Urinary bladder (tissue), 4 donors: ENCODE data around the gene TANGO6. TPM values are rescaled to one million over a fixed set of nuclear protein-coding genes. Genes with fewer than 3 reads are reported as not detected.

Source experiments
- DNase-seq: peaks from one replicate; pipeline ENCODE4 v3.0.0-alpha.2; 2015; ENCODE audit errors: extremely low spot score
- H3K27ac ChIP-seq: one replicate; pipeline ENCODE4 v1.5.1; 2013; ENCODE audit warnings: low read depth, mild to moderate bottlenecking, moderate library complexity
- H3K36me3 ChIP-seq: one replicate; pipeline ENCODE4 v1.6.1; 2013; ENCODE audit warnings: mild to moderate bottlenecking, moderate library complexity; ENCODE audit not compliant: insufficient read depth
- H3K4me1 ChIP-seq: one replicate; pipeline ENCODE4 v1.6.1; 2013; ENCODE audit warnings: mild to moderate bottlenecking, moderate library complexity; ENCODE audit not compliant: insufficient read depth
- H3K4me3 ChIP-seq: one replicate; pipeline ENCODE4 v1.5.1; 2013; ENCODE audit warnings: low read depth, low read length
- WGBS: extraction: QIAGEN DNeasy Blood & Tissue Kit; methylation state at CpG from one replicate; pipeline ENCODE4 v1.1.7; 2013; 5-methylcytosine and 5-hydroxymethylcytosine counted together
- polyA plus RNA-seq: library from polyadenylated mRNA; stranded (reverse); fragments of 200-250 nt; gene quantifications from one replicate; pipeline ENCODE4 v1.2.3, GENCODE V29; 2013
- total RNA-seq: library from RNA; depleted of rRNA; stranded (reverse); fragments of >200 nt; gene quantifications from one replicate; pipeline ENCODE4 v1.2.3, GENCODE V29; 2014
- donor health status: healthy with polysubstance abuse.
- donor health status: healthy.

The TANGO6 gene
- total and polyA plus RNA-seq, 2 donors, result 11.6 to 21.4 TPM

GRCh38 chr16:68997564-68997963 lies 154.2 kb downstream of the TANGO6 start:
- H3K27ac ChIP-seq, result no peak overlapping the region
- DNase-seq, result no peak
- WGBS, result 98% methylated on average over 1 of the region's 1 CpG
- H3K4me1 ChIP-seq, result no peaks in the 10 kb centered on the region
- H3K4me3 ChIP-seq, result no peak overlapping the region
- no peaks in the 10 kb centered on the region for H3K36me3 ChIP-seq

DNA sequence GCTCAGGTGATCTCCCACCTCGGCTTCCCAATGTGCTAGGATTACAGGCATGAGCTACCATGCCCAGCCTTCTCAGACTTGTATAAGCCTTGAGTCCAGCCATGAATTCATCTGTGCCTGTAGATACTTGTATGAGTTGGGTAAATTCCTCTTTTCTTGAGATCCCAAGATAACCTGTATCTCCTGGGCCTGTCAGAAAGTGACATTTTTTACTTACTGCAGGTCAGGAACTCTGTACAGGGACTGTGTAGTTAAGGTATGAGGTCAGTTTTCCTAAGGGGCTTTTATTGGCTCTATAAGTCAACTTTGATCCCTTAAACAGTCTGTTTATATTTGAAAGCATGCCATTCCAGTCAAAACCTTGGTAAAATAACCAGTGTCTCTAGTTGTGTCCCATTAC lies 155.8 kb downstream of the TANGO6 start:
- WGBS, result 80% methylated on average over 1 of the region's 1 CpG
- H3K27ac ChIP-seq, result no peak overlapping the region
- H3K4me1 ChIP-seq, result no peaks in the 10 kb centered on the region

GRCh38 chr16:69003500-69003899 lies 160.2 kb downstream of the TANGO6 start:
- no peaks in the 10 kb centered on the region for H3K4me1 ChIP-seq
- WGBS, result 83% methylated on average over 1 of the region's 1 CpG
- H3K27ac ChIP-seq, result no peak overlapping the region
- H3K36me3 ChIP-seq, result no peaks in the 10 kb centered on the region
- DNase-seq, result no peak
- H3K4me3 ChIP-seq, result no peak overlapping the region

More for the DNA sequence above, 155.8 kb downstream of the TANGO6 start:
- DNase-seq, result no peak
- Histone ChIP-seq H3K4me3 (no peak overlapping the region), H3K36me3 (no peaks in the 10 kb centered on the region)

DNA sequence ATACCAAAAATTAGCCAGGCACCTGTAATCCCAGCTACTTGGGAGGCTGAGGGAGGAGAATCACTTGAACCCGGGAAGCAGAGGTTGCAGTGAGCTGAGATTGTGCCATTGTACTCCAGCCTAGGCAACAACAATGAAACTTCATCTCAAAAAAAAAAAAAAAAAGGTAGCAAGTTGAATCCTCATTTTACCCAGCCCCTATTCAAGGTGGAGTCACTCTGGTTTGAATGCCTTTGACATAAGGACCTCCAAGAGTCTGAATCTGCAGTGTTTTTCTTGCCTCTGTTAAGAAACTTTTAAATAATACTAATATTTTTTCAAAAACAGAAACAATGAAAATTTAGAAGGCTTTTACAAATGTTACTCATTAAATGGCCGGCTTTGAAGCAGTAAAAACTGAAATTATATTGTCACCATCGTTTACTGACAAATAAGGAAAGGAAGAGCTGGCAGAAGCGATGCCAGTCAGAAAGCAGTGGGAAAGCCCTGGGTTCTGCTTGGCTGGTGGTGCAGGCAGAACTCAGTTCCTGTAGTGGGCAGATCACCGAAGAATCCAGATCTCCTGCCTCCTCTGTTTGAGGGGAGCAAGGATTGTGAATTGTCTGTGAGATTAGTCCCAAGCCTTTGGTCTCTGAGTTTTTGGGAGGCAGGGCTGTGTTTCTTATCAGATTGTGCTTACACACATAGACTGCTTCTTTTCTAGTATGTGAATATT lies 162.5 kb downstream of the TANGO6 start:
- WGBS, result 91% methylated on average over 5 of the region's 5 CpGs
- no peak for DNase-seq
- Histone ChIP-seq H3K27ac (no peak overlapping the region), H3K4me3 (no peak overlapping the region), H3K36me3 (no peaks in the 10 kb centered on the region), H3K4me1 (no peaks in the 10 kb centered on the region)

GRCh38 chr16:69012906-69013305 lies 169.6 kb downstream of the TANGO6 start:
- Histone ChIP-seq H3K27ac (no peak overlapping the region), H3K4me1 (no peaks in the 10 kb centered on the region), H3K4me3 (no peak overlapping the region), H3K36me3 (no peaks in the 10 kb centered on the region)
- no peak for DNase-seq

DNA sequence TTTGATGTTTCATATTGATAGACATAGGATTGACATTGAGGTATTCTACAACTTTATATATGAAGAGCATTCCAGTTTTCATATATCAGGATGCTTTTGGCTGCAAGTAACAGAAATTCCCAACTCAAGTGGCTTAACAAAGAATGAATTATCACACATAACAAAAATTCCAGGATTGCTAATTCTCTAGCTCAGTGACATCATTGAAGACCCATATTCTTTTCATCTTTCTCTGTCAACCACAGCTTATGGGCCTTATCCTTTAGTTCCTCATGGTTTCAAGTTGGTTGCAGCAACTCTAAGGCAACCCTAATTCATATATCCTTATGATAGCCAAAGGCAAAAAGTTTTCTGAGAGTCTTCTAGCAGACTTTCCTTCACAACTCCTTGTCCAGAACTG lies 170.7 kb downstream of the TANGO6 start:
- Histone ChIP-seq H3K4me1 (no peaks in the 10 kb centered on the region), H3K27ac (no peak overlapping the region), H3K4me3 (no peak overlapping the region), H3K36me3 (no peaks in the 10 kb centered on the region)
- no peak for DNase-seq

DNA sequence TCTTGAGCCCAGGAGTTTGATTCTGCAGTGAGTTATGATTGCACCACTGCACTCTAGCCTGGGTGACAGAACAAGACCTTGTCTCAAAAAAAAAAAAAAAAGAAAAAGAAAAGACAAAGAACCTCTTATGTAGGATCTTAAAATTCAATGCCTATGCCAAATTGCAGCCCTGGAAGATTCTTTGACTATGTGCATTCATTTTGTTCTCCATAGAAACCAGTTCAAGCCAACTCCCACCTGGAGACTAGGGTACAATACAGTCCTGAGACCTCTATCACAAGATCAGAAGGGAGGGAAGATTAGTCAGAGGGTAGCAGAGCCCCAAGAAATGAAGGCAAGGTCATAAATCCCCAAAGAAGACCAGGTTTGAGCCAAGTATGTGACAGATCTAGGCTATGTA lies 171.5 kb downstream of the TANGO6 start:
- H3K27ac ChIP-seq, result no peak overlapping the region
- H3K4me3 ChIP-seq, result no peak overlapping the region
- H3K36me3 ChIP-seq, result no peaks in the 10 kb centered on the region
- H3K4me1 ChIP-seq, result no peaks in the 10 kb centered on the region
- no peak for DNase-seq

GRCh38 chr16:69017036-69017783 lies 173.9 kb downstream of the TANGO6 start:
- Histone ChIP-seq H3K4me1 (no peaks in the 10 kb centered on the region), H3K27ac (no peak overlapping the region), H3K36me3 (no peaks in the 10 kb centered on the region), H3K4me3 (no peak overlapping the region)
- DNase-seq, result no peak
- WGBS, result 85% methylated on average over 2 of the region's 2 CpGs

- Histone ChIP-seq H3K4me1 (no peaks in the 10 kb centered on the region), H3K36me3 (no peaks in the 10 kb centered on the region), H3K27ac (no peak overlapping the region), H3K4me3 (no peak overlapping the region)
- 93% methylated on average over 1 of the region's 1 CpG for WGBS
- DNase-seq, result no peak
Measured at GRCh38 chr16:69019811-69020210, 176.5 kb downstream of the TANGO6 start.

DNA sequence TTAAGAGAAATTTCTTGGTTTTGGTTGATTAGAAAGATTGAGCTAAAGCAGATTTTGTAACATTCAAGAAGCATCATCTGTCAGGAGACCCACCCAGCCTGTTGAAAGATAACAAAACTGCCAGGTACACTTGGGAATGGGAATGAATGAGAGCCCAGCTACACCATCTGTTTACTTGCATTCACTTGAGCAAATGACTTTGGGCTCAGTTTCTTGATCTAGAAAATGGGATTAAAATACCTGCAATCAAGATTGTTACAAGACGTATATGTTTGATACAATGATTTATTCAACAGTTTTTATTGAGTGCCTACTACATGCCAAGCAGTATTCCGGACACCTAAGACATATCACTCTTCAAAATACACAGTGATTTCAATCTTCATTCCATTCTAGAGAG lies 185.8 kb downstream of the TANGO6 start:
- DNase-seq, result no peak
- Histone ChIP-seq H3K4me3 (no peak overlapping the region), H3K4me1 (no peaks in the 10 kb centered on the region), H3K36me3 (no peaks in the 10 kb centered on the region), H3K27ac (no peak overlapping the region)
- 93% methylated on average over 2 of the region's 2 CpGs for WGBS

GRCh38 chr16:69031877-69032301 lies 188.6 kb downstream of the TANGO6 start:
- Histone ChIP-seq H3K36me3 (no peaks in the 10 kb centered on the region), H3K27ac (no peak overlapping the region), H3K4me1 (no peaks in the 10 kb centered on the region), H3K4me3 (no peak overlapping the region)
- 96% methylated on average over 8 of the region's 8 CpGs for WGBS
- DNase-seq, result no peak

DNA sequence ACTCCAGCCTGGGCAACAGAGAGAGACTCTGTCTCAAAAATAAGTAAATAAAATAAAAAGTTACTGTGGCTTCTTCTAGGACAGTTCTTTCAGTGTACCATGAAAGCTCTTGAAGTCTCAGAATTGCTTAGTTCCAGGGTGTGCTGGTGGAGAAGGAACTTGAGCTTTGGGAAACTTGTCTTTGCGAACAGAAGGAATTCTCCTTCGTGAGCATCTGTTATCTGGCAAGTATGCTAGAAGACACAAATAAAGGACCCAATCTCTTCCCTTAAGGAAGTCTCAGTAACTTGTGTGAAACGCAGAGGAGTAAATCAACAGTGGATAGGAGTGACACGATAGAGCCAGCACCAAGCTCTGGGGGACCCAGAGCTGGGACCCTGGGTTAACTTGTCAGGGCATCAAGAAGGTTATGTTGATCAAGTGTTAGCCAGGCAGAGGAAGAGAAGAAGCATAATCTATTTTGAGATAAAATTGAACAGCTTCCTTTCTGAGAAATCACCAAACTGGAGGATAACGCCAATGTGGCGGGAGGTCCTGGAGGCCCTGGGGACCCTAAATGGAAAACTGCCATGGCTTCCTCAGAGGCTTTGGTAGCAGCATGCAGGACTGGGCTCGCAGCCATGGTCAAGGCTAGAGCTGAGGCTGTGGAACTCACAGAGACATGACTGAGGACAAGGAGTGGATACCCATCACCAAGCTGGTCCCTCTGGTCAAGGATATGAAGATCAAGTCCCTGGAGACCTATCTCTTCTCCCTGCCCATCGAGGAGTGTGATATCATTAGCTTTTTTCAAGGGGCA lies 190.0 kb downstream of the TANGO6 start:
- DNase-seq, result no peak
- 86% methylated on average over 8 of the region's 8 CpGs for WGBS

DNA sequence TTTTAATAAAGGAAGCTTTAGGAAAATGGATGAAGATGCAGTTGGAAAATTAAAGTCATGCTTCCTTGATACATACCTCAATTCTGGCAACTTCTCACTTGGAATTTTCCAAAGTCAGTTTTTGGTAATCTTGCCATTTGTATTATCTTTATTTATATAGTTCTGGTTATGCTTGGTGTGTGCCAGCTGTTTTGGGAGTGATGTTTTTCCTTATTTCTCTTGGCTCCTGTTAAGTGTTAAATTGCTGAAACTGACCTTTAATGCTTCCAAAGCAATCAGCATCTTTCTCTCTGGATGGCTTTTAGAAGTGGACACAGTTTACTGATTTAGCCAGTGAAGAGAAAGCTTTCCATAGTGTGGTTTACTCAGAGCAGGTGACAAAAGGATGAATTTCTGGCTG lies 192.0 kb downstream of the TANGO6 start:
- H3K4me1 ChIP-seq, result no peaks in the 10 kb centered on the region
- no peak for DNase-seq

More for the DNA sequence above, 190.0 kb downstream of the TANGO6 start:
- Histone ChIP-seq H3K27ac (no peak overlapping the region), H3K36me3 (no peaks in the 10 kb centered on the region), H3K4me3 (no peak overlapping the region), H3K4me1 (no peaks in the 10 kb centered on the region)

More for the DNA sequence above, 192.0 kb downstream of the TANGO6 start:
- Histone ChIP-seq H3K4me3 (no peak overlapping the region), H3K27ac (no peak overlapping the region), H3K36me3 (no peaks in the 10 kb centered on the region)
